Fibroblast of skin of left biceps (primary cell): ENCODE measurements around the gene TOP3B.

Source experiments
- DNase-seq, 2 experiments: peaks; one replicate each; pipeline ENCODE4 v3.0.0-alpha.2; 2013; ENCODE audit warnings: low read depth in 2 of 2

The TOP3B gene

DNA sequence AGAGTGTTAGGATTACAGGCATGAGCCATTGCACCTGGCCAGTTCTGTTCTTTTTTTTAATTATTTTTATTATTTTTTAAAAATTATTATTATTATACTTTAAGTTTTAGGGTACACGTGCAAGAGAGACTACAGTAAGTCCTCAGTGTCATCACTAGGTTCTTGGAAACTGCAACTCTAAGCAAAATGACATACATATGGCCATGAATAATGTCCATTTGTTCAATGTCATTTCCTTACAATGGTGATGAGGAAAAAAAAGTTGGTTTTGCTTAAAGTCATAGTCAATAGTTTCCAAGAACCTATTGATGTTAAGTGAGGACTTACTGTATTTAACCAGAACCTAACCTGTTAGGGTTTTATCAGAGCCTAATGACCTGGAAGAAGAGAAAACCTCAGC lies 29.4 kb upstream of the TOP3B start:
- DNase-seq: no peak

DNA sequence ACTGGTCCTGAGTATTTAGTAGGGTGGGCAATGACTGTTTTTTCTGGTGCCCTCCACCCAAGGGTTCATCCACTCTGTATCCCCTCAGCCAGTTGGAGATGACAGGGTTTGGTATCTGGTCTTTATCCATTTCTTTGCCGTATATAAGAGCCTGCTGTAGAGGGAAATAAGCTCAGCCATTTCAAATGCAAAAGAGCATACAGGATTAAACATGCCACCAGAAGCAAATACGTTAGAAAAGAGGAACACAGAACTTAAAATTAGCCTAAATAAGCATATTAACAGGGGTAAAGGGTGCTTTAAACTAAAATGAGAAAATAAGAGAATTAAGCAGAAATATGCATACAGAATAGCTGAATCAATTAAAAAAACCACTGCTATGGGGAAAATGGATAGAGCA lies 27.8 kb upstream of the TOP3B start:
- DNase-seq: no peak

DNA sequence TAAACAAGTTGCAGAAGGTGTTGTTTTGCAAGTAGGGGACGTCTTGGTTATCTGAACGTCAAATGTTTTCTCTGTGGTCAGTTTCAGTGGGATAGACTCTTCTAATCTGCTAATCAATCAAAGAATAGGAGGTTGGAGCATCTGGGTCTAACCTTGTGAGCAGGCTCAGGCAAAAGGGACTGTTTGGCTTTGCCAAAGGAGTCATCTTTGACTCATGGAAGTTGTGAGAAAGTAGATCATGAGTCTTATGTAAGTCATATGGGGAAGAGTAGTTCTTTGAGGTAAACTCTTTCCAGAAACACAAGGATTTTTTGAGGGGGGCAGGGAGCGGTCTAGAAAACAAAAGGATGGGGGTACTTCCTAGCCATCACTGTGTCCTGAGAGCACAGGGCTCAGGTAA lies 27.1 kb upstream of the TOP3B start:
- DNase-seq: no peak

DNA sequence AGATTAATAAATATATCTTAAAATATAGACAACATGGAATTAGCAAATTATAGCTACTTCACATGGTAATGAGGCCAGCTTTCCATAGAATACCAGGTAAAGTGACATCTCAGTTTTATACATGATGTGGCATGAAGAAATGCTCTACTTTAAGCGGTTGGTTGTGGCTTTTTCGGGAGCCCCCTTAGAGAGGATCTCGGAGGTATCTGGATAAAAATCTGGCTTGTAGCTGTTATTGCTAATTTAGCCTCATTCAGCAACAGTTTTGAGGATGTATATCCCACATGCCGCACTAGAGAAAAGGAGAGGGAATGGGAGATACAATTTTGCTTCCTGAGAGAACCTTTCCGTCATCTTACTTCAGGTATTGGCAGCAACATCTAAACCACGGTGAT lies 24.0 kb upstream of the TOP3B start:
- no peak for DNase-seq

DNA sequence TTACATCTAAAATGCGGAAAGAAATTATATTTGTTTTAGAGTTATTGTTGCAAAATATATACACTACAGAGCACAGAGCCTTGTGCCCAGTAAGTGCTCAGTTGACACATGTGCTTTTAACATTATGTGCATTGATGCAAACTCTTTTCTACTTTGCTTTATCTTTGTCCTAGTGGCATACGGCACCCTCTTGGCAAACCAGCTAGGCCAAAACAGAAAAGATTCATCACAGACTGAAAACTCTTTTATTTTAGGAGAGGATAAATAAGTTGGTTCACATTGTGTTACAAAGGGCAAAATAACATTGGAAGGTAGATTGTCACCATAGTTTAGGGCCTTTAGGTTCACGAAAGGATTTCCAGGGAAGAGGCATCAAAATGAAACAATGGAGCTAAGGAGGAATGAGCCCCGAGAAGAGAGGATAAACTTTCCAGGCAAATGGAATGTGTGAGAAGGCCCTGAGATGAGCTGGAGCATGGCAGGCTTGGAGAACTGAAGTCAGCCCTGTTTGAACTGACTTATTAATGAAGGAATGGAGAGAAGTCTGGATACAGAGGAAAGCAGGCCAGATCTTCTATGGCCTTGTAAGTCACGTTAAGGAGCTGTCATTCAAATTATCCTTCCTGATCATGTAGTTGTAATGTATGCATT lies 23.5 kb upstream of the TOP3B start:
- DNase-seq: no peak

DNA sequence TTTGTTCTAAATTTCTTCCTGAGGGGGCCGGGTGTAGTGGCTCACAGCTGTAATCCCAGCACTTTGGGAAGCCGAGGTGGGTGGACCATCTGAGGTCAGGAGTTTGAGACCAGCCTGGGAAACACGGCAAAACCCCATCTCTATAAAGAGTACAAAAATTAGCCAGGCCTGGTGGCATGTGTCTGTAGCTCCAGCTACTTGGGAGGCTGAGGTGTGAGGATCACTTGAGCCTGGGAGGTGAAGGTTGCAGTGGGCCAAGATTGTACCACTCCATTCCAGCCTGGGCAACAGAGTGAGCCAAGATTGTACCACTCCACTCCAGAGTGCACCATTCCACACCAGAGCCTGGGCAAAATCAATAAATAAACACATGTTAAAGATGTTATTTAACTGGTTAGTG lies 20.6 kb upstream of the TOP3B start:
- DNase-seq: no peak

DNA sequence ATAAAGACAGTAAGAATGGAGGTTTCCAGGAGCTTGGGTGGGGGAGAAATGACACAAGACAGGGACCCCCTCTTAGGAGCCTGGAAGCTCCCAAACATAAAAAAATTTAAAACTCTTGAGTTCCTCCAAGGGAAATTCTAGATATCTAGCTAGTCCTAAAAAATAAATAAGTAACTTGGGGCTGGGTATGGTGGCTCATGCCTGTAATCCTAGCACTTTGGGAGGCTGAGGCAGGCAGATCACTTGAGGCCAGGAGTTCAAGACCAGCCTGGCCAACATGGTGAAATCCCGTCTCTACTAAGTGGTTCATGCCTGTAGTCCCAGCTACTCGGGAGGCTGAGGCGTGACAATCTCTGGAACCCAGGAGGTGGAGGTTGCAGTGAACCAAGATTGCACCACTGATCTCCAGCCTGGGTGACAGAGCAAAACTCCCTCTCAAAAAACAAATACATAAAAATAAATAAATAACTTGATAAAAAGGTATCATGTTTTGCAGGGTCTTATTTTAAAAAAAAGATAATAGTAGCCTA lies 20.0 kb upstream of the TOP3B start:
- DNase-seq: no peak

DNA sequence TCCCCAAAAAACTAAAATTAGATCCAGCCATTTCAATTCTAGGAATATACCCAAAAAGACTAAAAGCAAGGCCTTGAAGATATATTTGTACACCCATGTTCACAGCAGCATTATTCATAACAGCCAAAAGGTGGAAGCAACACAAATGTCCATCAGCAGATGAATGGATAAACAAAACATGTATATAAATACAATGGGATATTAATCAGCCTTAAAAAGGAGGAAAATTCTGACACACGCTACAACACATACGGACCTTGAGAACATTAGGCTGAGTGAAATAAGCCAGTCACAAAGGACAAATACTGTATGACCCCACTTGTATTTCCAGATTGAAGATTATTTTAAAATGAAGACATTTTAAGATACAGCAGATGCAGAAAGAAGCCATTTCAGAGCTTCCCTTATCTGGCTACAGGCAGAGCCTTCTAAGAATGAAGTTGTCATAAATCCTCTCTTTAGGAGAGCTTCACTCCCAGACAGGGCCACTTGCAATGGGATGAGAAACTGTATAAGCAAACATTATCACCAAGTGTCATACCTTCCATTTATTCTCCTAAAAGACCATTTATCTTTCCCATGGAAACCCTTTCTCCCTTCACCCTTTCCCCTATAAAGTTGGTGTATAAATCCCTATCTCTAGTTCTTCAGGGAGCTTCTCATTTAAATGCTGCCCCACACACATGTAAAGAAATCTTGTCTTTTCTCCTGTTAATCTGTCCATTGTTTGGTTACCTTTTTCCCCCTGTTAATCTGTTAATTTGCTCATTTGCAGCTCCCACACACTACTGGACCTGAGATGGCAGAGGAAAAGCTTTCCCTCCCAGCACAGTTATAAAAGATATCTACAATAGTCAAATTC lies 19.3 kb upstream of the TOP3B start:
- no peak for DNase-seq

DNA sequence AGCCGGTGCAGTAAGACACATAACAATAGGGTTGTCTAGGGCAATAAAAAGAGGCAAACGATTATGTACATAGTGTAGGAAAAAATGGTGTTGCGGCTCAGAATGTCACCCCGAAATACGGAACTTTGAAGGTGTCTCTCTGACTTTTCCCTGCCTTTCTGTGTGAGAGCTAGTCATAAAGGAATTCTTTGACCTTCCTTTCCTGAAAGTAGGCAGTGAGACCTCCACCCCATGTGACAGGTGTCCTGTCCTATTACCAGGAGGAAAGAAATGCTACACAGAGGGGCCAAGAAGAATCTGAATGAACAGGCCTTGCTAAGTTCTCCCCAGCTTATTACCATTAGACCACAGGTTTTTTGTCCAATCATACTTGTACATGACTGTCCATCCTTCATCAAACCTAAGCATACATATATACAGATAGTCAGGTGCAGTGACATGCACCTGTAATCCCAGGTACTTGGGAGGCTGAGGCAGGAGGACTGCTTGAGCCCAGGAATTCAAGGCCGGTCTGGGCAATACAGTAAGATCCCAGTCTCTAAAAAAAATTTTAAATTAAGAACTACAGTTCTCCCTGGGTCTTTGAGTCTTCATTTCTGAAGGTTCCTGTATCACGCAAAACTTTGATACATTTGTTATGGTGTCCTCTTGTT lies 16.1 kb upstream of the TOP3B start:
- DNase-seq: no peak

DNA sequence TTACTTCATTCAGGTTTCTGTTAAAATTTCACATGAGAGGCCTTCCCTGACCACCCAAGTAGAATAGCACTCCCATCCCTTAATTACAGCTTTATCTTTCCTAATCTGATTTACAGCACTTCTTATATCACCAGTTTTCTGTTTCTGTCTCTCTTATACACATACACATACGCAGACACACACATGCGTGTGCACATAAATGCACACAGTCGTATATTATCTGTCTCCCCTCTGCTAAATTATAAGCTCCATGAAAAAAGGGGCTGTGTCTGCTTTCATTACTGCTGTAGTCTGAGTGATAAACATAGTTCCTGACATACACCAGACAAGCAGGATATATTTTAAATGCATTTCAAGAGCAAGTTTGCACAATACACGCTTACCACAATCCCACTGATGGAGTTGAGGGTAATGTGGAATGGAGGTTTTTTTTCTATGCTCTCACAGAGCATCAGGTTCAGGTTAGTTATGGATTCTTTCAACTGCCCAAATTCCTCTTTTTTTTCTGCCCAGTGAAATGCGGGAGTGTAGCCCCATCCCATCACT lies 13.7 kb upstream of the TOP3B start:
- DNase-seq: no peak

DNA sequence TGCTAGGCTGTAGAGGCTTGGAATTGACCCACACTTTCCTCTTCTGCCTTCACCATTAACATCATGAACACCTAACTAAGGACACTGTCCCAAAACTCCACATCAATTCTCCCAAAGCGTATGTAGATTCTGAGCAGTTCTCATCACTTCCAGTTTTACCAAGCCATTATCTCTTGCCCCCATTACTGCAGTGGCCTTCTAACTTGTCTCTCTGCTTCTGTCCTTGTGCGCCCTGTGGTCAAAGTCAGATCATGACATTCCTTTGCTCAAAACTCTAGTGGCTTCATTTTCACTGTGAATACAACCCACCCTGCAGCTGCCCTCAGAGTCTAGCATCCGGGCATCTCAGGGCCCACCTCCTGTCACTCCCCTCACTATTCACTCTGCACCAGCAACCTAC lies 13.1 kb upstream of the TOP3B start:
- no peak for DNase-seq

DNA sequence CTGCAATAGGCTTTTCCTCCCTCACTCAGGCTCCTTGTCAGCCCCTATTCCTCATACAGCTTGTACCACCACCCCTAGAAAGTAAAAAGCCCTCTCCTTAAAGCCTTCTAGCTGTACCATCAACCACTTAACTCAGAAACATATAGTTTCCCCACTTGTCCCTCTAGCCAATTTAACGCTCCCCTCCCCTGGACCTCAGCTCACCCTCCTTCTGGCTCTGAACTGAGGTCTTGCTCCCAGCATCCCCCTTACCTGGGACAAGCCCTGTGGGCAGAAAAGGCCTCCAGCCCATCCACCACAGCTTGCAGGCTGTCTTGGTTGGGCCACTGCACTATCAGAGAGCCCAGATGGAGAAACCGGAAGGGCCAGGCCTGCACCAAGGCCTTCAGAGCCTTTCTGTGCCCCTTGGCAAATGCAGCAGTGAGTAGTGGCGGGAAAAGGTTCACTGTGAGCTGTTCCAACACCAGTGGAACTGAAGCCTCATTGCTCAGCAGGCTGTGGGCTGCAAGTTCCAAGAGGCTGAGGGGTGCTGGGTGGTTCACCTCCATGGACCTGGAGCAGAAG lies 12.4 kb upstream of the TOP3B start:
- no peak for DNase-seq

DNA sequence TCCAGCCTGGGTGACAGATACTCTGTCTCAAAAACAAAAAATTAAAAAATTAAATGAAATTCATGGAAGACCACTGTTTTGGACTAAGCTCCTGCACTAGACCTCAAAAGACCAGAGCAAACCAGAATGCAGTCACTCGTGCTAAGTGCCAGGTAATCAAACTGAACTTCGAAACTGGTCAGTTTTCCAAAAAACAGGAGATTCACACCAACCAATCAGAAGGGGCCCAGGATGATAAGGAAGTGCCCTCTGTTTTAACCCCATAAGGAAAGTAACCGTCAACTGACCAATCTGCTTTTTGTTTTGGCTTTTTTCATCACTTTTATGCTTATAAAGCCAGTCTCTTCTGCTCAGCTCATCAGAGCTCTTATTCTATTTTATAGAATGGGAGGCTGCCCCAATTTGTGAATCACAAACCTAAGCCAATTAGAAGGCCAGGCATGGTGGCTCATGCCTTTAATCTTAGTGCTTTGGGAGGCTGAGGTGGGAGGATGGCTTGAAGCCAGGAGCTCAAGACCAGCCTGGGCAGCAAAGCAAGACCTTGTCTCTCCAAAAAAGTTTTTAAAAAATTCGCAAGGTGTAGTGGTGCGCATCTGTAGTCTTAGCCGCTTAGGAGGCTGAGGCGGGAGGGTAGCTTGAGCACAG lies 10.1 kb upstream of the TOP3B start:
- DNase-seq: no peak

DNA sequence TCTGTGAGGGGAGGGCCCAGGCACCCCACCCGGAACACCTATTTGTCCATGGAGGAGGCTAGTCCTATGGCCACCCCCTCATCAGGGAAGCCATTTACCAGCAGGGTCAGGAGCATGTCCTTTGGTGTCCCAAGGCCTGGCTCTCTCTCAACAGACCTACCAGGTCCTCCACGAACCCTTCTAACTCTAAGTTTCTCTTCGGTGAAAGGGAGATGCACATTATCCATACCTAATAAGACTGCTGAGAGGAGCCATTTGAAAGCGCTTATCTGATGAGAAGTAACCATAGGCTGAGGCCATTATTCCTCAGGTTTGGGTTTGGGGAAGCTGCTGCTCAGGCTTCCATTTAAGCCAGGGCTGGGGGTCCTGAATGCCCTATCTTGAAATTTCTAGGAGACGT lies 9.2 kb upstream of the TOP3B start:
- no peak for DNase-seq

DNA sequence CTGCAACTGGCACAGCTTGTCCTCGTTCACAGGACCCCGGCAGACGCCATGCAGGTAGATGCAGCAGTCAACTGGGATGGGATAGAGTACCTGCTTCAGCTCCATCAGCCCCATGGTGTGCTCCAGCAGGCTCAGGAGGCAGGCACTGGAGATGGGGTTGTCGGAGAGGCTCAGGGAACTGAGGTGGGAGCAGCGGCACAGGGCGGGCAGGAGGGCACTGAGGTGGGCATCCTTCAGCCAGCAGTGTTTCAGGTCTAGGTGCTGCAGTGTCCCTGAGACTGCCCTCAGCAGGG lies 8.7 kb upstream of the TOP3B start:
- no peak for DNase-seq

DNA sequence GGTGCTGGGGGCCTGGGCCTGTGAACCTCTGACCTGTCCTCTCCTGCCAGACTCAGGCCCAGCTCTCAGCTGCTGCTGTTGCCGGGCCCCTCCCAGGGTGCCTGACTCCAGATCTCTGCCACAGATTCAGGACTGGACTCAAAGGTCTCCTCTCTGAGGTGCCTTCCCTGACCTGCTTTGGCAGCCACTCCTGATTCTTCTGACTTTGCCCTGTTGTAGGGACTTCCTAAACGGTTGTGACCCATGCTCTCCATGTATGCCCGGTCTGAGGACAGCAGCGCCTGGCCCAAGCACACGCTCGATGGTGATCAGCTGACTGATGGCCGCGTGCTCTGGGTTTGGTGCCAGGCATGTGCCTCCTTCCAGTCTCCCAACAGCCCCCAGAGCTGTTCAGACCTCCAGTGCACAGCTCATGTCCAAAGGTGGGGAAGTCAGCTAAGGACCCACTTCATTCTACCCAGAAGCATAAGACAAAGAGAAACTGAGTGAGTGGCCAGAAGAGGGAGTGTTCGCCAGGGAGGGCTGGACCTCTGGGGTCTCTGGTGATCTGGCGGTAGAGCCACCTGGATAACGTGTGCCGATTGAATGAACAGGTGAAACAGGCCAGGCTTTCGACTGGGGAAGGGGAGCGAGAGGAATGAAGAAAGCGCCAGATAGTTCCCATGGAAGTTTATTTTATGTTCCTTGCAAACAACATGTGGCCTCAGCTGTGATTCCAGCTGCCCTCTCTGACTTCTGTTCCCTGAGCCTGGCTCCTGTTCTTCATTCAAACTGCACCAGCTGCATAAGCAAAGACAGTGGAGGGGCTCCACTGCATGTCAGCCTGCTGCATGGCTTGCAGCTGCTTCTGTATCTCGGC lies 8.1 kb upstream of the TOP3B start:
- DNase-seq: no peak

DNA sequence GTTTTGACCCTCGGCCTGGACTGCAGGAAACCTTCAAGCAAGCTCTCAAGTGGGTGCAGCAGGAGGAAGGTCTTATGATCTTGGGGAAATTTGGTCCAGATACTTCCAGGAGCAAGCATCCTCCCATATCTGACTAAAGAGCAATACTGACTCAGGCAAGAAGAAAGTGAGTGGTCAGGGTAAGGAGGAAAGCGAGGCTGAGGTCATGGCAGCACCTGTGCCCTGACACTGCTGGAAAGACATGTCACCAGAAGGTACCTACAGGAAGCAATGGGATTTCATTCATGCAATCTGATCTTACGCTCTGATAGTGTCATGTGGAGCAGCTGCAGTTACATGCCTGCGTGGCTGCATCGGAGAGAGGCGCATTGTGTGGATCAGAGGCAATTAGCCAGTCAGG lies 6.5 kb upstream of the TOP3B start:
- DNase-seq: no peak

DNA sequence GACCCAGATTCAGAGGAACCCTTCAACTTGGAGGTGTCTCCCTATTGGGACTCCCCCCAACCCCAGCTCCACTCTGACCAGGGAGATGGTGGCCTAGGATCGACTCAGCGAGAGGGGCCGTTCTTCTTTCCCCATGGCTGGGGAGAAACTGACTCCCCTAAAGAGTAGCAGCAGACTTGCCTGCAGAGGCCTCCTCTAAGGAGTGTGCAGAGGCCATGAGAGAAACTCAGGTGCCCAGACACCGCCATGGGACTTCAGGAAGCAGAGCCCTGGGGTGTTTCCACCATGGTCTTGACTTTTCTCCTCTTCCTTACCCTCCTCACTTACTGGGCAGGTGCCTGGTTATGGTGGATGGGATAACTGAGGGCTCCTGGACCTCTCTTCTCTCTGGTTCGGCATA lies 2.6 kb upstream of the TOP3B start:
- DNase-seq: no peak

DNA sequence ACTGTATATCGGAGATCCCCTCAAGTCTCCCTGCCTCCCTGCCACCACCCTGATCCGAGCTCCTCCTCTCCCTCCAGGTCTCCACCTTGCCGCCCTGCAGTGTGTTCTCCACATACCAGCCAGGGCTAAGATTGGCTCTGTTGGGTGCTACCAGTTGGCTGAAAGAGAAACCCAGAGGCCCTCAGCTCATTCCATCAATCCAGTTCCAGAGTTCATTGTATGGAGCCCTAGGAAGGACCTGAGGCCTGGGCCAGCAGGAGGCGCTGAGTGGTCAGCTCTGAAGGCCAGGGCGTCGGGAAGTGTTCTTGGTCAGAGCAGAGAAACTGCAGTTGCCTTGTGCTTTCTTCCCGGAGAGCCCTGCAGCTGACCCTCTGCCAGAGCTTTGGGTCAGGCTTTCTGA lies 2.2 kb upstream of the TOP3B start:
- DNase-seq: no peak

DNA sequence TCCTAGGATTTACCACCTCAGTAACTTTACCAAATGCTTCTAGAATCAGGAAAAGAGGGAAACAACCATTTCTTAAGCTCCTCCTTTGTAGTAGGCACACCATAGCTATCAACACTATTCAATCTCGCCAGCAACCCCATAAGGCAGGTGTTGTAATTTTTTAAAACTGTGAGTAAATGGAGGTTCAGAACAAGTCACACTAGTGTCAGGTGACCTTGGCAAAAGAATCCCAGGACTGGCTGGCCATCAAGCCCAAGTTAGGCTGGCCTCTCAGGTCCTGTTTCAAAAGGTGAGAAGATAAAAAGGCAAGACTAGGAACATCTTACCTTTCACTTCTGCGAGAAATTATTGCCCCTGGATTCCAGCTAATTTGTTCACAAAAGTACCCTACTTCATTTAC lies 713 bp downstream of the TOP3B start:
- DNase-seq: no peak

DNA sequence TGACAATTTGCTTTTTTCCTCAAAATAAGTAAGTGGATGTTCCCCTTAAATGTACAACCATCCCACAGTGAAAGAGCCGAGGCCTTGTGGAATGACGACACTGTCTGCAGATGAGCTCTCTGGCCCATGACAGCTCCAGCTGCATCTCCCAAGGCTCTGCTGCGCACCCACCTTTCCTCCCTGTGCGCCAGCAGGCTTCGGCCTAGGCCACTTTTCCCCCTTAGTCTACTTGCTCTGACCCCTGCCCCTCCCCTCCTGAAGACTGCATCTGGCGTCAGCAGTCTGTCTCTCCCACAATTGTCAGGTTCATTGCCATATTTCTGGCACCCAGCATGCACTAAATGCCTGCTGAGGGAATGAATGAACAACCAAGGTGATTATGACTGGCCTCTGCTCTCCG lies 2.0 kb downstream of the TOP3B start:
- no peak for DNase-seq
